GM19324 (cell line): ENCODE results near the gene RGS9.
"Not testable (repeated sequence)": the region's sequence is repeated elsewhere in the genome, so short reads cannot be mapped to it uniquely, and the experiment has no call there.

ENCODE experiments used
- ATAC-seq: cut with Tn5 transposase; IDR thresholded peaks from one replicate; pipeline ENCODE4 v1.9.1; 2021; ENCODE audit warnings: mild to moderate bottlenecking, moderate library complexity; ENCODE audit not compliant: unreplicated experiment, low FRiP score

The RGS9 gene

GRCh38 chr17:65109990-65110680 lies 27.0 kb upstream of the RGS9 start:
- ATAC-seq, result no peak

GRCh38 chr17:65115839-65116238 lies 21.3 kb upstream of the RGS9 start:
- ATAC-seq, result no peak

GRCh38 chr17:65116515-65116914 lies 20.7 kb upstream of the RGS9 start:
- not testable (repeated sequence) for ATAC-seq

GRCh38 chr17:65117384-65118035 lies 19.7 kb upstream of the RGS9 start:
- no peak for ATAC-seq

GRCh38 chr17:65121368-65121767 lies 15.8 kb upstream of the RGS9 start:
- ATAC-seq, result no peak

- no peak for ATAC-seq
Measured at GRCh38 chr17:65121916-65122806, 15.0 kb upstream of the RGS9 start.

GRCh38 chr17:65122836-65123756 lies 14.1 kb upstream of the RGS9 start:
- peak; percentile 69 for ATAC-seq

- no peak for ATAC-seq
Measured at GRCh38 chr17:65123757-65124675, 13.2 kb upstream of the RGS9 start.

GRCh38 chr17:65130832-65131231 lies 6.3 kb upstream of the RGS9 start:
- no peak for ATAC-seq

- no peak for ATAC-seq
Measured at GRCh38 chr17:65131240-65131639, 5.9 kb upstream of the RGS9 start.

- no peak for ATAC-seq
Measured at GRCh38 chr17:65131946-65132345, 5.2 kb upstream of the RGS9 start.

- no peak for ATAC-seq
Measured at GRCh38 chr17:65134035-65134434, 3.1 kb upstream of the RGS9 start.

GRCh38 chr17:65139101-65139764 lies 2.1 kb downstream of the RGS9 start:
- ATAC-seq, result no peak

- no peak for ATAC-seq
Measured at GRCh38 chr17:65142247-65142646, 5.1 kb downstream of the RGS9 start.

- ATAC-seq, result no peak
Measured at GRCh38 chr17:65143889-65144604, 6.9 kb downstream of the RGS9 start.

GRCh38 chr17:65145743-65146142 lies 8.6 kb downstream of the RGS9 start:
- no peak for ATAC-seq

GRCh38 chr17:65147955-65148354 lies 10.8 kb downstream of the RGS9 start:
- ATAC-seq, result no peak
